Keratinocyte (primary cell): ENCODE results near the gene ROBO2.

Experiments
- CTCF ChIP-seq, 3 experiments: IDR thresholded peaks in 1 of 3; conservative IDR thresholded peaks in 1 of 3; optimal IDR thresholded peaks in 1 of 3; 2 replicates in 2 of 3; 3 replicates in 1 of 3; pipeline versions ENCODE3 to v1.5.1; 2011; ENCODE audit warnings: low read length in 3 of 3, mild to moderate bottlenecking in 3 of 3, moderate library complexity in 2 of 3, control low read depth in 1 of 3, inconsistent platforms in 1 of 3; ENCODE audit not compliant: insufficient read depth in 2 of 3; ENCODE audit errors: extremely low read depth in 1 of 3
- EZH2 ChIP-seq: IDR thresholded peaks from one replicate; pipeline ENCODE4 v1.6.1; 2012; ENCODE audit warnings: inconsistent platforms, mild to moderate bottlenecking, low read length, moderate library complexity

- TF ChIP-seq CTCF (optimal IDR thresholded peaks at IDR 0.05 in 1 of 3, IDR thresholded peaks at IDR 0.05 in 1 of 3, conservative IDR thresholded peaks at IDR 0.05 in 1 of 3; ENCODE audit: extremely low read depth in 1 of 3, insufficient read depth in 2 of 3, low read length in 3 of 3) (no peak), EZH2 (no peak)
Measured at GRCh38 chr3:77577264-77577663, 537.4 kb downstream of the ROBO2 start.
